Calu3 (cell line): ENCODE results near the gene DBF4B. TPM values are rescaled to one million over a fixed set of nuclear protein-coding genes. Genes with fewer than 3 reads are reported as not detected.

Experiments
- BruUV-seq: library from RNA; stranded (reverse); fragments of 400-500 nt; replicated peaks from 2 replicates; lab custom pipeline; 2021; lab: Mats Ljungman, UMichigan
- CTCF ChIA-PET: fragments of 300-600 bp; sonication (Branson Sonifier 250); formaldehyde crosslinking; loops from one replicate; lab custom pipeline; 2022; ENCODE audit warnings: antibody characterized with exemption; lab: Charles Lee
- DNase-seq: peaks from one replicate; pipeline ENCODE4 v3.0.0; 2022
- H3K27ac Mint-ChIP-seq: one replicate; pipeline ENCODE4 v1.8.0; 2022; ENCODE audit warnings: mixed read lengths; ENCODE audit not compliant: unreplicated experiment
- H3K27me3 Mint-ChIP-seq: one replicate; pipeline ENCODE4 v1.8.0; 2022; ENCODE audit warnings: mixed read lengths; ENCODE audit not compliant: unreplicated experiment
- H3K36me3 Mint-ChIP-seq: one replicate; pipeline ENCODE4 v1.8.0; 2022; ENCODE audit warnings: mild to moderate bottlenecking, moderate library complexity, mixed read lengths; ENCODE audit not compliant: insufficient read depth, unreplicated experiment
- H3K4me1 Mint-ChIP-seq: one replicate; pipeline ENCODE4 v1.8.0; 2022; ENCODE audit warnings: mild to moderate bottlenecking, low read depth, mixed read lengths; ENCODE audit not compliant: unreplicated experiment
- H3K4me3 Mint-ChIP-seq: one replicate; pipeline ENCODE4 v1.8.0; 2022; ENCODE audit warnings: mild to moderate bottlenecking, low read depth, moderate library complexity, mixed read lengths; ENCODE audit not compliant: unreplicated experiment
- H3K9me3 Mint-ChIP-seq: one replicate; pipeline ENCODE4 v1.8.0; 2022; ENCODE audit warnings: low read depth, mixed read lengths; ENCODE audit not compliant: unreplicated experiment
- intact Hi-C: fragments of 100-400 bp; cut with micrococcal nuclease; formaldehyde crosslinking; loops from one replicate; pipeline ENCODE4 v1.10.0; 2022; ENCODE audit not compliant: unreplicated experiment
- total RNA-seq: library from RNA; stranded (reverse); gene quantifications from 2 replicates; pipeline ENCODE4 v1.2.3, GENCODE V29; 2022
- TF ChIP-seq, protein P1 (sequence below): fragments of 200-600 bp; IDR thresholded peaks from one replicate; pipeline ENCODE4 v1.8.0; 2022; ENCODE audit warnings: antibody characterized with exemption; ENCODE audit not compliant: unreplicated experiment

DBF4B gene
- total RNA-seq, 1 experiment from 2014 or later, result 47.4 TPM

DNA sequence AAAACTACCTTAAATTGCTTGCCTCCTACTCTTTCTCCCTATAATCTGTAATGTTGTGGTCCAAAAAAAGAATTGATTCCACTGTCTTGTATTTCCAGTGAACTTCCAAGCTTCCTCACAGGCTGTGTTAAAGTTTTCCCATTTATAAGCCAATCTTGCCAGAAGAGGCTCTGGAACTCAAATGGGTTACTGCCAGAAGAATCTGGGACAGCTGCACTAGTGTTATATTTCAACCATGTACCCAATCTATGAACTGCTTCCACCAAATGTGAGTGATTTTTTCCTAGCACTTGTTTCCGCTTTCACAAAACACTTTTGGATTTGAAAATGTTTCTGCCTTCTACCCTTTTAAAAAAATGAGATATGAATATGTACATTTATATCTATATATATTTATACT lies 20.7 kb upstream of the DBF4B start:
- TF ChIP-seq, protein P1, sequence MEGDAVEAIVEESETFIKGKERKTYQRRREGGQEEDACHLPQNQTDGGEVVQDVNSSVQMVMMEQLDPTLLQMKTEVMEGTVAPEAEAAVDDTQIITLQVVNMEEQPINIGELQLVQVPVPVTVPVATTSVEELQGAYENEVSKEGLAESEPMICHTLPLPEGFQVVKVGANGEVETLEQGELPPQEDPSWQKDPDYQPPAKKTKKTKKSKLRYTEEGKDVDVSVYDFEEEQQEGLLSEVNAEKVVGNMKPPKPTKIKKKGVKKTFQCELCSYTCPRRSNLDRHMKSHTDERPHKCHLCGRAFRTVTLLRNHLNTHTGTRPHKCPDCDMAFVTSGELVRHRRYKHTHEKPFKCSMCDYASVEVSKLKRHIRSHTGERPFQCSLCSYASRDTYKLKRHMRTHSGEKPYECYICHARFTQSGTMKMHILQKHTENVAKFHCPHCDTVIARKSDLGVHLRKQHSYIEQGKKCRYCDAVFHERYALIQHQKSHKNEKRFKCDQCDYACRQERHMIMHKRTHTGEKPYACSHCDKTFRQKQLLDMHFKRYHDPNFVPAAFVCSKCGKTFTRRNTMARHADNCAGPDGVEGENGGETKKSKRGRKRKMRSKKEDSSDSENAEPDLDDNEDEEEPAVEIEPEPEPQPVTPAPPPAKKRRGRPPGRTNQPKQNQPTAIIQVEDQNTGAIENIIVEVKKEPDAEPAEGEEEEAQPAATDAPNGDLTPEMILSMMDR, result no peak
- Mint-ChIP-seq H3K4me1 (peaks cover 17% of the 10 kb centered on the region), H3K9me3 (no peaks in the 10 kb centered on the region), H3K4me3 (no peak overlapping the region), H3K27ac (no peak overlapping the region), H3K27me3 (no peaks in the 10 kb centered on the region), H3K36me3 (peaks cover 33% of the 10 kb centered on the region)
- CTCF ChIA-PET, result no interaction called here
- no TSS peak for BruUV-seq
- DNase-seq, result no peak
- intact Hi-C loops, result no loop called here

DNA sequence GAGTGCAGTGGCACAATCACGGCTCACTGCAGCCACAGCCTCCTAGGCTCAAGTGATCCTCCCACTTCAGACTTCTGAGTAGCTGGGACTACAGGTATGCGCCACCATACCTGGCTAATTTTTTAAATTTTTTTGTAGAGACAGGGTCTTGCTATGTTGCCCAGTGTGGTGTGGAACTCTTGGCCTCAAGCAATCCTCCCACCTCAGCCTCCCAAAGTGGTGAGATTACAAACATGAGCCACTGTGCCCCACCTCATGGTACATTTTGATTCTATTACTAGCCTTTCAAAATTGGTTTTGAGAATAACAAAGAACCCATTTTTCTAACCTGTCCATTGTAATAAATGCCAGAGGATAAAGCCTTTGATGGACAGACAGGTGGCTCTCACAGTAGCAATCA lies 20.3 kb upstream of the DBF4B start:
- H3K27ac Mint-ChIP-seq, result no peak overlapping the region
- peak overlapping the region; percentile 100 for H3K4me3 Mint-ChIP-seq
- no peaks in the 10 kb centered on the region for H3K27me3 Mint-ChIP-seq
- CTCF ChIA-PET, result interaction anchor here (0.6 to 1.1 kb wide), 2 partner anchors 154 to 186 kb away, joined by 3 read pairs; no protein-coding TSS in a partner anchor
- no peak for DNase-seq
- TF ChIP-seq, protein P1, result no peak
- no TSS peak for BruUV-seq
- H3K9me3 Mint-ChIP-seq, result no peaks in the 10 kb centered on the region
- peaks cover 29% of the 10 kb centered on the region for H3K36me3 Mint-ChIP-seq
- peaks cover 17% of the 10 kb centered on the region for H3K4me1 Mint-ChIP-seq
- intact Hi-C loops, result no loop called here

GRCh38 chr17:44688675-44689476 lies 19.6 kb upstream of the DBF4B start:
- peak overlapping the region; percentile 97 for H3K27ac Mint-ChIP-seq
- H3K27me3 Mint-ChIP-seq, result no peaks in the 10 kb centered on the region
- peak overlapping the region; percentile 100 for H3K4me3 Mint-ChIP-seq
- TF ChIP-seq, protein P1, result no peak
- intact Hi-C loops, result no loop called here
- BruUV-seq, result TSS peak; percentile 59
- no peak for DNase-seq
- no peaks in the 10 kb centered on the region for H3K9me3 Mint-ChIP-seq
- CTCF ChIA-PET, result interaction anchor here (0.5 to 1.1 kb wide), 6 partner anchors 154 to 469 kb away, joined by 3 to 5 read pairs (median 3); partner anchors contain the start of gene UBTF
- H3K36me3 Mint-ChIP-seq, result peaks cover 25% of the 10 kb centered on the region
- H3K4me1 Mint-ChIP-seq, result peaks cover 17% of the 10 kb centered on the region

DNA sequence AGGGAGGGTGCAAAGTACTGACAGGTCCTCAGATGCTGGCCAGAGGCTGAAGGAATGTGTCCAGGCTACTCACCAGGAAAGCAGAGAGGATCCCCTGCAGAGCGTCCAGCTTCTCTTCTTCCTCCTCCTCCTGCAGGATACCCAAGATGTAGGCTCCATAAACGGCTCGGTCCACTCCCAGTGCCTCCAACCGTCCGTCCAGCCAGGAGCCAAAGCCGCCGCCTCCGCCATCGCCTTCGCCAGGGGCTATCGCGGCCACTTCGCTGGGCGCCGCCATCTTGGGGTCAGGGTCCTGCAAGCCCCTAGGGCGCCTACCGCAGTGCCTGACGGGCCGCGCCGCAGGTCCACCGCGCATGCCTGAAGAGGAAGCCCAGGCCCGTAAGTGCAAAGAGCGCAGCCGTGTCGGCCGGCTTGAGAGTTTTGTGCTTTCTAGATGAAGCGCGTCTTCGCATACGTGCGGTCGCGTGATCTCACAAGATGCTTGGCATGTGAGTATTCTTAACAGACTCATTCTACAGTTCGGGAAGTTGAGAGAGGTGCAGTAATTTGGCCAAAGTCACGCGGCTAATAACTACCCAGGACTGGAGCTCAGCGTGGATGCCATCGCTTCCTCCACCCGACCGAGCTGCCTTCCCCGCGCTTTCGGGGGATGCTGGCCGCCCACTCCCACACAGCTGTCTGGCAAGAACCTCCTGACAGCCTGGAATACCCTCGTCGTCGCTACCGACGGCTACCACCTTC lies 18.8 kb upstream of the DBF4B start, which contains the start of gene CCDC43:
Gene CCDC43, minus strand, starts transcription at position 300 of the 741 bp plus-strand sequence. Its CDS starts 23 bp downstream, at position 277.
- peak; percentile 98 for DNase-seq
- H3K27me3 Mint-ChIP-seq, result no peaks in the 10 kb centered on the region
- H3K4me1 Mint-ChIP-seq, result peaks cover 17% of the 10 kb centered on the region
- CTCF ChIA-PET, result interaction anchor here (0.6 to 1.1 kb wide), 3 partner anchors 156 to 470 kb away, joined by 3 read pairs; partner anchors contain the start of gene UBTF
- H3K4me3 Mint-ChIP-seq, result peak within 1 kb of the TSS; percentile 100
- no peaks in the 10 kb centered on the region for H3K9me3 Mint-ChIP-seq
- TF ChIP-seq, protein P1, result no peak
- intact Hi-C loops, result no loop called here
- BruUV-seq, result TSS peak; percentile 92
- peak within 1 kb of the TSS; percentile 97 for H3K27ac Mint-ChIP-seq
- H3K36me3 Mint-ChIP-seq, result peaks cover 25% of the 10 kb centered on the region
